ENCODE data around the gene EMC9. TPM values are rescaled to one million over a fixed set of nuclear protein-coding genes. Genes with fewer than 3 reads are reported as not detected.

EMC9 gene
- total RNA-seq, 1 experiment from 2014 or later, result 26.7 TPM

- DNase-seq (ENCODE audit: low spot score), result no peak
These were observed 35.8 kb upstream of the EMC9 start for GRCh38 chr14:24177041-24177825.

DNA sequence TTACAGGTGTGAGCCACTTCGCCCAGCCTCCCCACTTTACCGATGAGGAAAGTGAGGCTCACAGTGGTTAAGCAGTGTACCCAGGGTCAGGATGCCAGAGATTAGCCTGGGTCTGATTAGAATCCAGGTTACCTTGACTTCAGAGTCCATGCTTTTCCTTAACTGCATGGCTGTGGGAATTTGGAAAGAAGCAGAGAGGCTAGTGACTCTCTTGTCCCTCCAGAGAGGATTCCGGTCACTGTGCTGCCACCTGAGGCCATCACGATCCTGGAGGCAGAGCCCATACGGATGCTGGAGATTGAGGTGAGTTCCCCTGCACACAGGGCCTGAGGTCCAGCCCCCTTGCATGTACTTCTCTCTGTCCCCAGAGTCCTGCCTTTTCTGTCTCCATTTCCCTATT, 35.2 kb upstream of the EMC9 start:
- DNase-seq (ENCODE audit: low spot score), result no peak

GRCh38 chr14:24172871-24173281, 31.5 kb upstream of the EMC9 start:
- DNase-seq (ENCODE audit: low spot score), result no peak

DNA sequence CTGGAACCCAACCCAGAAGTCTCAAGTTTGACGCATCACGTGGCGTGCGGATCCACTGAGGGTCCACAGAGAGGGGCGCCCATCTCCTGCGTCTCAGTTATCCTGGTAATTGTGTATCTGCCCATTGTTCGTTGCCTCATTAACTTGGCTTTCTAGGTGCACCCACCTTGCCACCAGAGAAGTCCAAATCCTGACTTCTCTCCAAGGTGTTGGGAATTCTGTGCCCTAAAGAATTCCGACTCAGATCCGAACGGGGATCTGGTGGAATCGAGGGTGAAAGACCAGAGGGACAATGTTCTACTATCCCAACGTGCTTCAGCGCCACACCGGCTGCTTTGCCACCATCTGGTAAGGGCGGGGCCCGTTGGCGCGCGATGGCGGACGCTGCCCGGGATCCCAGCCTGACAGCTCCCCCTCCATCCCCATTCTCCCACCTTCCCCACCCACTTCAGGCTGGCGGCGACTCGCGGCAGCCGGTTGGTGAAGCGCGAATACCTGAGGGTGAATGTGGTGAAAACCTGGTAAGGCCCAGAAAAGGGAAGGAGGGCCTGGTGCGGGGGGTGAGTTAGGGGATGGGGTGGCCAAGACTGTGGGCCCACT, 31.0 kb upstream of the EMC9 start:
- DNase-seq (ENCODE audit: low spot score), result no peak

DNA sequence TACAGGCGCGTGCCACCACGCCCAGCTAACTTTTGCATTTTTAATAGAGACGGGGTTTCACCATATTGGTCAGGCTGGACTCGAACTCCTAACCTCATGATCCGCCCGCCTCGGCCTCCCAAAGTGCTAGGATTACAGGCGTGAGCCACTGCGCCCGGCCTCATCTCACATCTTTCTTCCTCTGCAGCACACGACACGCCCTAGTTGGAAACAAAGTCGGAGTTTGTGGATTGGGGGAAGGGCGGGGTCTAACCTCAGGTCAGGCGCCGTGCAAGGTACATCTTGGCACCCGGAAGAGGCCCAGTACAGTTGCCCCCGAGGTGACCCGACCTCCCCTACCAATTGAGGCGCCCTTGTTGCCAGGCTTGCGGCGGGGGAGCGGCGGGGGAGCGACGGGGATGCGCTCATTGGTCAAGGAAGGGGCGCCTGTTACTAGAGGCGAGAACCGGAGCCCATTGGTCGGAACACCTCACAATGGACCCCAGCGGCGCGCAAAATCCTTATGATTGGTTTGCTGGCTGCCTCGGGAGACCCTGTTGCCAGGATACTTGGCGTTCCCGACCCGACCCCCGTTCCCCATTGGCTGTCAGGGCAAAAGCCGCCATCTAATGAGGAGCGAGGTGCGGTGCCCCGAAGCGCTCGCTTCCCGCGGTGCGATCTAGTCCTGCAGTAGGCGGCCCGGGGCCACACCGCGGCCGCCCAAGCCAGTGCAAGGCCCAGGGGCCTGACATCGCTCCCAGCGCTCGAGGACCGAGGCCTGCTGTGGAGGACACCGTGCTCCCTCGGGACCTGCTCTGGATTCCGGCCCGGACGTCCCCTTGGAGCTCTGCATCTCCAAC, 30.2 kb upstream of the EMC9 start, which contains the start of gene REC8:
REC8 (plus strand) TSS at position 659 of the 839 bp plus-strand sequence. CDS start 473 bp downstream, outside the sequence.
- no peak for DNase-seq (ENCODE audit: low spot score)

DNA sequence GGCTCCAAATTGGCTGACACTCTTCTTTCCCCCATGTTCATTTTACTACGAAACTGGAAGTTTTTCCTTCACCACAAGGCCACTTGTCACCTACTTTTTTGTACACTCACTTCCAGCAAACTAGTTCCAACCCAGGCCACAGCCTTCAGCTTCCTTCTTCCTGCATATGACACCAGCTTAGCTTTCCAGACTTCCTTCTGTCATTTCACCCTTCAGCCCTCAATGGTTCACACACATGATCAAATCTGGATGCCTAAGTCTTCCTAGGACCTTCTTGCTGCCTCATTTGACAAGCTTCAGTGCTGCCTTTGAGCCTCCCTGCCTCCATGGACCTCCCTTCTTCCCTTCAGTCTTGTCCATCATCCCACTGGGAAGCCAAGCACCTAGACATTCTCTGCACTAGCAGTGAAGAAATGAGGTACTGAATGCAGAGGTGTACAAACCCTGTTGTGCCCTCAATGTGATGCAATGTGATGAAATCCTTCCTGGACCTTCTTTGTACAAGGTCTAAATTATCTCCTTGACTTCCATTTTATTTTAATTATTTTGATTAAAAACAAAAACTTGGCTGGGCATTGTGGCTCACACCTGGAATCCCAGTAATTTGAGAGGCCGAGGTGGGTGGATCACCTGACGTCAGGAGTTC, 26.2 kb upstream of the EMC9 start:
- DNase-seq (ENCODE audit: low spot score), result no peak

DNA sequence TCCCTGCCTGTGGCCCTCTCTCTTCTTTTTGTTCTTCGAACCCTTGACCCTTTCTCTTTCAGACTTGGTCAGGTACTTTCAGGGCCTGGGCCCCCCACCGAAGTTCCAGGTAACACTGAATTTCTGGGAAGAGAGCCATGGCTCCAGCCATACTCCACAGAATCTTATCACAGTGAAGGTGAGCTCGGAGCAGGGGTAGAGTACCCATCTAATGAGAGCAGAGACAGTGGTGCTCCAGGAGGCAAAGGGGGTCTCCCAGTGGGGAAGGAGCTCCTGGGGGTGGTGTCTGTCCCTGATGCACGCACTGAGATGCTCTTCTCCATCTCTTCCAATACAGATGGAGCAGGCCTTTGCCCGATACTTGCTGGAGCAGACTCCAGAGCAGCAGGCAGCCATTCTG, 24.4 kb upstream of the EMC9 start:
- DNase-seq (ENCODE audit: low spot score), result no peak

DNA sequence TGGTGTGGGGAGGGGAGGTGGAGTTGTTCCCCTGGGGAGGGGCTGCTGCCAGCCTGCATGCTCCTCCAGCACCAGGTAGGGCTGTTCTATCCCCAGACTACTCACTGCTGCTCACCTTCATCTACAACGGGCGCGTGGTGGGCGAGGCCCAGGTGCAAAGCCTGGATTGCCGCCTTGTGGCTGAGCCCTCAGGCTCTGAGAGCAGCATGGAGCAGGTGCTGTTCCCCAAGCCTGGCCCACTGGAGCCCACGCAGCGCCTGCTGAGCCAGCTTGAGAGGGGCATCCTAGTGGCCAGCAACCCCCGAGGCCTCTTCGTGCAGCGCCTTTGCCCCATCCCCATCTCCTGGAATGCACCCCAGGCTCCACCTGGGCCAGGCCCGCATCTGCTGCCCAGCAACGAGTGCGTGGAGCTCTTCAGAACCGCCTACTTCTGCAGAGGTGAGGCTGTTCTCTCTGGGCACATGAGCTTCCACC, 23.2 kb upstream of the EMC9 start:
- no peak for DNase-seq (ENCODE audit: low spot score)

GRCh38 chr14:24162093-24162492, 20.7 kb upstream of the EMC9 start:
- no peak for DNase-seq (ENCODE audit: low spot score)

- DNase-seq (ENCODE audit: low spot score), result peak; percentile 95
These were observed 19.7 kb upstream of the EMC9 start, which contains the start of gene IRF9 for GRCh38 chr14:24160850-24161804. Gene IRF9 (plus strand): TSS chr14:24161265. CDS start chr14:24162145, 880 bp downstream.

GRCh38 chr14:24160499-24160849, 19.1 kb upstream of the EMC9 start:
- DNase-seq (ENCODE audit: low spot score), result no peak

GRCh38 chr14:24159777-24160498, 18.5 kb upstream of the EMC9 start:
- DNase-seq (ENCODE audit: low spot score), result no peak

- no peak for DNase-seq (ENCODE audit: low spot score)
These were observed 15.9 kb upstream of the EMC9 start for GRCh38 chr14:24157331-24157730.

DNA sequence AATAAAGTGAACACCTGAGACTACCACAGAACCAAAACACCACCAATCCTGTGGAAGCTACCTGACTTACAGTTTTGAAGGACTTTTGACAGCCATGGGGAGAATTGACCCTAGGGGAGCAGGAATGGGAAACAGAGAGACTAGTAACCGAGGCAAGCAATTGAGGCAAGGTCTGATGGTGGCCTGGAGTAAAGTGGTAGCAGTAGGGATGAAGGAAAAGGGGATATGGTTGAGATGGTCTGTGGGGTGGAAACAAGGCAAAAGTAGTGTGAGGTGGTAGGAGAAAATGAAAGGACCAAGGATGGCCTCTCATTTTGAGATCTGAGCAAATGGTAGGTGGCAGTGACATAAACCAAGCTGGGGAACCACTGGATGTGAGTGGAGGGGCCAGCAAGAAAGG, 15.4 kb upstream of the EMC9 start:
- DNase-seq (ENCODE audit: low spot score), result no peak

- DNase-seq (ENCODE audit: low spot score), result no peak
These were observed 13.7 kb upstream of the EMC9 start for GRCh38 chr14:24155100-24155499.

GRCh38 chr14:24151404-24152080, 10.2 kb upstream of the EMC9 start:
- no peak for DNase-seq (ENCODE audit: low spot score)

DNA sequence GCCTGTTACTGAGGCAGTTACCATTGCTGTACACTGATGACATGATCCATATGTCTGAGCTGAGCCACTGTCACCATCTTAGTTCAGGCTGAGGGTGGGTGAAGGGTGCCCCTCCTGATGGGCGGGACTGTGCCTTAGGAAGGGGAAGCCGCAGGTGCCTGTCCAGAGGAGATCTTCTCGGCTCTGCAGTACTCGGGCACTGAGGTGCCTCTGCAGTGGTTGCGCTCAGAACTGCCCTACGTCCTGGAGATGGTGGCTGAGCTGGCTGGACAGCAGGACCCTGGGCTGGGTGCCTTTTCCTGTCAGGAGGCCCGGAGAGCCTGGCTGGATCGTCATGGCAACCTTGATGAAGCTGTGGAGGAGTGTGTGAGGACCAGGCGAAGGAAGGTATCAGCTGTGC, 9.6 kb upstream of the EMC9 start:
- DNase-seq (ENCODE audit: low spot score), result no peak

DNA sequence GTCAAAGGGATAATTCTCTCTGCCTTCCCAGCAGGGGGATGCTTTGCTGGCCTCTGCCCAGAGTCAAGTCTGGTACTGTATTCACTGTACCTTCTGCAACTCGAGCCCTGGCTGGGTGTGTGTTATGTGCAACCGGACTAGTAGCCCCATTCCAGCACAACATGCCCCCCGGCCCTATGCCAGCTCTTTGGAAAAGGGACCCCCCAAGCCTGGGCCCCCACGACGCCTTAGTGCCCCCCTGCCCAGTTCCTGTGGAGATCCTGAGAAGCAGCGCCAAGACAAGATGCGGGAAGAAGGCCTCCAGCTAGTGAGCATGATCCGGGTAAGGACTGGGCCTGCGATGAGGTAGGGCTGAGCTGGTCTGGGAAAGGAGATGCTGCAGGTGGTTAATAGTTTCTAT, 9.2 kb upstream of the EMC9 start:
- no peak for DNase-seq (ENCODE audit: low spot score)

GRCh38 chr14:24150061-24150460, 8.7 kb upstream of the EMC9 start:
- DNase-seq (ENCODE audit: low spot score), result no peak
